Epithelial cell of proximal tubule (primary cell): ENCODE measurements around the gene PPP2R2C. TPM values are rescaled to one million over a fixed set of nuclear protein-coding genes. Genes with fewer than 3 reads are reported as not detected.

Experiments used
- DNase-seq: peaks from one replicate; pipeline ENCODE4 v3.0.0-alpha.2; 2011; ENCODE audit warnings: low read depth
- H3K4me3 ChIP-seq: 2 replicates; pipeline ENCODE4 v1.5.1; 2011; ENCODE audit warnings: low read depth, mild to moderate bottlenecking, low read length
- total RNA-seq: library from RNA; depleted of rRNA; stranded (reverse); fragments of >200 nt; gene quantifications from 2 replicates; pipeline ENCODE4 v1.2.3, GENCODE V29; 2015
- TF ChIP-seq, protein P1 (sequence below): conservative IDR thresholded peaks from 2 replicates; pipeline ENCODE4 v1.5.1; 2012; ENCODE audit warnings: low read depth, mild to moderate bottlenecking, low read length

Gene PPP2R2C
- total RNA-seq, 1 donor from 2014 or later = not detected

DNA sequence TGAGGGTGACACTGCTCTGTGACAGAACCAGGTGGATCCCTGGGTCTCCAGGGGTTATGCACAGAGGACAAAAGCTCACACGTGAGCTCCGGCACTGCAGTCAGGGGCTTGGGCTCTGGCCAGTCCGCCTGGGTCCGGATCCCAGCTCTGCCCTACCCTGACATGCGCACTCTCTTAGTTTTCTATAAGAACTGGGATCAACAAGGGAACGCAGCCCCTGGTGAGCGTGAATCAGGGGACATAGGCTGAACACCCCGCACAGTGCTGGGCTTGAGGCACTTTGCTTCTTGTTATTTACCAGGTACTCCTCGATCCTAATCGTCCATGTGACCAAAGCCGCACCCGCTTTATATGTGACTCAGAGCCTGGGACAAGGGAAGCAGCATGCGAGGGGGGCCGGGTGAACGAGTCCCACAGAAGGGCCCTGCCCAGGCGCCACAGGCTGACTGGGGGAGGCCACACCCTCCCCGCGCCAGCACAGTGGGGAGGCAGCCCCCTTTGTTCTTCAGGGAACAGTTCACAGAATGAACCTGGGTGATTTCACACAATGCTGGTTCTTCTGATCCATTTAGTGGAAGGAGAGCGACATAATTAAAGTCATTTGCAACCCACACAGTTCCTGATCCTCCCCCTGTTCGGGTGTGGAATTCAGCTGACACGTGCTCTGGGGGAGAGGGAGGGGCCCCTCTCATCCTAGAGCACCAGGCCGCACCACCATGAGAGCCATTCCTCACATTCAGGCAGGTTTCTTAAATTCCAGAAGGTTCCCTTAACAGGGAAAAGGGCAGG lies 147.2 kb downstream of the PPP2R2C start:
- TF ChIP-seq, protein P1, sequence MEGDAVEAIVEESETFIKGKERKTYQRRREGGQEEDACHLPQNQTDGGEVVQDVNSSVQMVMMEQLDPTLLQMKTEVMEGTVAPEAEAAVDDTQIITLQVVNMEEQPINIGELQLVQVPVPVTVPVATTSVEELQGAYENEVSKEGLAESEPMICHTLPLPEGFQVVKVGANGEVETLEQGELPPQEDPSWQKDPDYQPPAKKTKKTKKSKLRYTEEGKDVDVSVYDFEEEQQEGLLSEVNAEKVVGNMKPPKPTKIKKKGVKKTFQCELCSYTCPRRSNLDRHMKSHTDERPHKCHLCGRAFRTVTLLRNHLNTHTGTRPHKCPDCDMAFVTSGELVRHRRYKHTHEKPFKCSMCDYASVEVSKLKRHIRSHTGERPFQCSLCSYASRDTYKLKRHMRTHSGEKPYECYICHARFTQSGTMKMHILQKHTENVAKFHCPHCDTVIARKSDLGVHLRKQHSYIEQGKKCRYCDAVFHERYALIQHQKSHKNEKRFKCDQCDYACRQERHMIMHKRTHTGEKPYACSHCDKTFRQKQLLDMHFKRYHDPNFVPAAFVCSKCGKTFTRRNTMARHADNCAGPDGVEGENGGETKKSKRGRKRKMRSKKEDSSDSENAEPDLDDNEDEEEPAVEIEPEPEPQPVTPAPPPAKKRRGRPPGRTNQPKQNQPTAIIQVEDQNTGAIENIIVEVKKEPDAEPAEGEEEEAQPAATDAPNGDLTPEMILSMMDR = no peak
- no peak overlapping the region for H3K4me3 ChIP-seq
- no peak for DNase-seq

GRCh38 chr4:6324461-6324998 lies 147.9 kb downstream of the PPP2R2C start:
- no peak for DNase-seq
- TF ChIP-seq, protein P1 = no peak
- no peak overlapping the region for H3K4me3 ChIP-seq

- TF ChIP-seq, protein P1 = no peak
- no peak for DNase-seq
- H3K4me3 ChIP-seq = no peak overlapping the region
Measured at GRCh38 chr4:6322761-6323566, 149.4 kb downstream of the PPP2R2C start.

DNA sequence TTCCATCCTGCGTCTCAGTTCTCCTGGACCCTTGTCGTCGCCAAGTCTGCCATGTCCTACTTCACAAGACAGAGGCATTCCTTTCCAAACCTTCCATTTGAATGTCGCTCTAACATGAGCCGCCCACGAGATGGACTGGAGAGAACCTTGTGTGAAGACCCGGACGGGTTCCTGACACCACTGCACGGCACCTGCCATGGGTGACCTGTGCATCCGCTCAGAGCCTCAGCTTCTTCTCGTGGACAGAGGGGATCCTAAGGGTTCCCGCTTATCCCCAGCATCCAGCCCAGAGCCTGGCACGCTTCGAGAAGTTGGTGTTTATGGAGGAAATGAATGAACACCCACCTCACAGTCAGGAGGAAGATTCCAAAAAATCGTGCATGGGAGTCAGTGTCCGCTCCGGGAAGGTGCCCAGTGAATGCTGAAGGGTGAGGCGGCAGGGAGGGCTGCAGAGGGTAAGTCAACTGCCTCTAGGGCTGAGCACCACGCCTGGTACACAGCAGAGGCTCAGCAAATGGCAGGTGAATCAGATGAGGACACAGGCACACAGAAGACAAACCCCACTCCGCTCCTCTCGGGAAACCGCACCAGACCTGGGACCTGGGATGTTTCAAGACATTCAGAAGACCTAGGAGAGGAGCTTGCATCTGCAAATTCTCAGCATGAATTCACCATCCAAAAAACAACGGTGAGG lies 150.2 kb downstream of the PPP2R2C start:
- TF ChIP-seq, protein P1 = no peak
- no peak for DNase-seq
- no peak overlapping the region for H3K4me3 ChIP-seq

DNA sequence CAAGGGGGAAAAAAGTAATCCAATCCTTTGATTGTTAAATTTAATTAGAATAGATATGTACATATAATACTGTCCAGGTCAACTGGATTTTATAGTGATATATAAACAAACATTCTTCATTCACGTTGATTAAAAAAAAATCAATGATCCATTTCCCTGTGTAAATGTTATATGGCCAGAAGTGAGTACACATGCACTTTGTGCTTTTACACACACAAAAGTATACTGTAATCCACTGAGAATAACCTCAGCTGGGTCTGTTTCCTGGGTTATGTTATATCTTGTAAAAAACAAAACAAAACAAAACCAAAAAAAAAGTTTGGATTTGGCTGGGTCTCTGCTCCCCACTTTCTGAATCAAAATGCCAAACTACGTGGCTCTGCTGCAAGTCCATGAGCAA lies 151.1 kb downstream of the PPP2R2C start:
- no peak for DNase-seq
- TF ChIP-seq, protein P1 = no peak
- H3K4me3 ChIP-seq = no peak overlapping the region

GRCh38 chr4:6320663-6321062 lies 151.8 kb downstream of the PPP2R2C start:
- TF ChIP-seq, protein P1 = no peak
- H3K4me3 ChIP-seq = no peak overlapping the region
- DNase-seq = no peak
